Vagina (tissue), 2 donors: ENCODE measurements around the gene ZNF160.

ENCODE experiments used
- CTCF ChIP-seq, 3 experiments: fragments of 450-650 bp in 2 of 3; fragments of 200-600 bp in 1 of 3; sonication (generic) in 1 of 3; IDR thresholded peaks; one replicate each; pipeline ENCODE4 v1.5.1; 2017 to 2019; ENCODE audit warnings: antibody characterized with exemption in 3 of 3, mild to moderate bottlenecking in 2 of 3, moderate library complexity in 2 of 3
- POLR2A ChIP-seq, 2 donors: fragments of 450-650 bp; IDR thresholded peaks; one replicate each; pipeline ENCODE4 v1.6.1; 2017; ENCODE audit warnings: antibody characterized with exemption in 2 of 2, mild to moderate bottlenecking in 2 of 2, moderate library complexity in 2 of 2
- POLR2AphosphoS5 ChIP-seq, 2 donors: sonication (generic); formaldehyde crosslinking; IDR thresholded peaks; one replicate each; pipeline ENCODE4 v1.9.0; 2017; ENCODE audit warnings: antibody characterized with exemption in 2 of 2, mild to moderate bottlenecking in 2 of 2, low read depth in 1 of 2; ENCODE audit not compliant: insufficient read depth in 1 of 2

- TF ChIP-seq POLR2A (IDR thresholded peaks at IDR 0.05) (no peak), CTCF (IDR thresholded peaks at IDR 0.05) (no peak), POLR2AphosphoS5 (IDR thresholded peaks at IDR 0.05; ENCODE audit: insufficient read depth in 1 of 2, low read depth in 1 of 2) (no peak)
Observed at GRCh38 chr19:53131085-53131590, 27.9 kb upstream of the ZNF160 start.
